HAP-1 (cell line): ENCODE data around the gene CHST1.
A peak's percentile ranks its signal among the peaks of the same experiment; 100 is the strongest.

Experiments used
- DNase-seq, 2 experiments: peaks; one replicate each; pipeline ENCODE4 v3.0.0-alpha.2; 2016 to 2020; ENCODE audit warnings: low spot score in 2 of 2
- H3K27me3 ChIP-seq: fragments of 250-450 bp; sonication (Bioruptor Pico); 2 replicates; pipeline ENCODE4 v1.5.1; 2020; ENCODE audit warnings: low read depth, mild to moderate bottlenecking, moderate library complexity
- H3K36me3 ChIP-seq: fragments of 250-450 bp; sonication (Bioruptor Pico); replicated peaks from 2 replicates; pipeline ENCODE4 v1.5.1; 2020; ENCODE audit warnings: mild to moderate bottlenecking
- H3K4me1 ChIP-seq: fragments of 250-450 bp; sonication (Bioruptor Pico); 2 replicates; pipeline ENCODE4 v1.5.1; 2020; ENCODE audit warnings: mild to moderate bottlenecking
- H3K4me3 ChIP-seq: fragments of 250-450 bp; sonication (Bioruptor Pico); 2 replicates; pipeline ENCODE4 v1.5.1; 2020; ENCODE audit warnings: mild to moderate bottlenecking, moderate library complexity
- H3K9me3 ChIP-seq: fragments of 250-450 bp; sonication (Bioruptor Pico); 2 replicates; pipeline ENCODE4 v1.5.1; 2020; ENCODE audit warnings: mild to moderate bottlenecking, moderate library complexity
- in situ Hi-C: fragments of 300-500 bp; cut with MboI; formaldehyde crosslinking; loops from 3 replicates; pipeline ENCODE4 v1.14.3; 2020; ENCODE audit warnings: low sequenced_read_pairs, inconsistent platforms, mixed read lengths

The CHST1 gene

DNA sequence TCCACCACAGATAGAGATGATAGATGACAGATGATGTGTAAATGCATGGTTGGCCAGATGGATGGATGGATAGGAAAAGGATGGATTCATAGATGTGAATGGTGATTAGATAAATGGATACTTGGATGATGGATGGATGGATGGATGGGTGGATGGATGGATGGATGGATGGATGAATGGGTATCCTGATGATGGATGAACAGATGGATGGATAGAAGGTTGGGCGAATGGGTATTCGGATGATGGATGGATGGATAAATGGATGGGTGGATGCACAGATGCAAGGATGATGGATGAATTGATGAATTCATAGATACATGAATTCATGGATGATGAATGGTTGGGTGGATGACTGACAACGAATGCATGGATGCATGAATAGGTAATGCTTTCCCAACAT, 56.1 kb downstream of the CHST1 start:
- no peaks in the 10 kb centered on the region for H3K9me3 ChIP-seq
- no peaks in the 10 kb centered on the region for H3K36me3 ChIP-seq
- in situ Hi-C loops = no loop called here

DNA sequence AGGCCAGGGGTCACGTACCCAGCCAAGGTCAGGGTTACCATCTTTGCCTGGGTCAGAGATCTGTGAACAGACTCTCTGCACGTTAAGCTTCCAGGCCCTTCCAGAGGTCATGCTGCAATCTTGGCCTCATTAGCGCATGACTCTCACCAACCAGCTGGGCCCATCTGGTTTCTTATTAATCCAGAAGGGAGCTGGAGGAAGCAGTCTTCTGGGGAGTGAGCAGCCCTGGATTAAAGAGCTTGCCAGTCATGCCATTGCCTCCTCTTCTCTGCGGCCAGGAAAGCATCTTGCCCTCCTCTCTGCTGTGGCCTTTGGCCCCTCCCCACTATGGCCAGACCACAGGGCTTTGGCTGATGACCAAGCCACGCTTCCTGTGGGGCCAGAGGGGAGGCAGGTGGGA, 57.4 kb downstream of the CHST1 start:
- H3K27me3 ChIP-seq = peaks cover 7% of the 10 kb centered on the region
- in situ Hi-C loops = no loop called here
- no peak overlapping the region for H3K4me3 ChIP-seq
- no peak for DNase-seq
- H3K36me3 ChIP-seq = no peaks in the 10 kb centered on the region
- H3K9me3 ChIP-seq = no peaks in the 10 kb centered on the region
- H3K4me1 ChIP-seq = no peaks in the 10 kb centered on the region

More for the DNA sequence above, 56.1 kb downstream of the CHST1 start:
- no peak overlapping the region for H3K4me3 ChIP-seq
- no peak for DNase-seq
- H3K4me1 ChIP-seq = no peaks in the 10 kb centered on the region
- H3K27me3 ChIP-seq = peaks cover 7% of the 10 kb centered on the region; the same call in 1 of the 2 replicates

DNA sequence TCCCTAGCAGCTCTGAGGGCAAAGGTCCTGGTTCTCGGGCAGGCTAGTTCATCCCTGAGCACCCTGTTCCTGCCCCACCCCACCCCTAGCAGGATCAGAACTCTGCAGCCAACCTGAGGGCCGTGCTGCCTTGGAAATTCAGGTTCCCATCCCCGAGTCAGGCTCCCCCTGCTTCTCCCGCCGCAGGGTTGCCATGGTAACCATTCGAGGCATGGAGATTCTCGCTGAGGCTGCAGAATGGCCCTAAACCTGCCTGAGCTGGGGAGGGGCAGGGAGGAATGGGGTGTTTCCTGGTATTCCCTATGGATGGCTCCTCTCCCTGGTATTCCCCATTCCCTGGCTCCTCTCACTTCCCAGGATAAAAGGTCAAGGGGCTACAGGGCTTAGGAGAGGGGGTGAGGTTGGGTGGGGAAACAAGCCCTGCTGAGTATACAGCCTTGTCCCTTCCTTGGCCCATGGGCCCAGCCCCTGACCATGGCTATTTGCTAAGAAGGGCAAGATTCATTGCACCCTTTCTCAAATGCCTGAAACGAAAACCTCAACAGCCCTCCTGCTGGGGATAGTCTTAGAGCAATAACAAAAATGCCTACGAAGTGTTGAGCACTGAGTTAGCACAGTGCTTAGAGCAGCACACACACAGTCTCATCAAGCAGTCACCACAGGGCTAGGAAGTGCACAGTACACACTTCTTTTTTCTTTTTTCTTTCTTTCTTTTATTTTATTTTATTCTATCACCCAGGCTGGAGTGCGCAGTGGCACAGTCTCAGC, 58.7 kb downstream of the CHST1 start:
- Histone ChIP-seq H3K4me3 (no peak overlapping the region), H3K9me3 (no peaks in the 10 kb centered on the region), H3K4me1 (no peaks in the 10 kb centered on the region), H3K36me3 (no peaks in the 10 kb centered on the region), H3K27me3 (peaks cover 7% of the 10 kb centered on the region)
- in situ Hi-C loops = no loop called here
- DNase-seq = peak in 1 of 2 experiments; percentile 51

- DNase-seq = no peak
- Histone ChIP-seq H3K9me3 (no peaks in the 10 kb centered on the region), H3K36me3 (no peaks in the 10 kb centered on the region), H3K27me3 (peaks cover 7% of the 10 kb centered on the region), H3K4me1 (no peaks in the 10 kb centered on the region), H3K4me3 (no peak overlapping the region)
- in situ Hi-C loops = no loop called here
Measured at GRCh38 chr11:45605051-45605450, 60.4 kb downstream of the CHST1 start.

DNA sequence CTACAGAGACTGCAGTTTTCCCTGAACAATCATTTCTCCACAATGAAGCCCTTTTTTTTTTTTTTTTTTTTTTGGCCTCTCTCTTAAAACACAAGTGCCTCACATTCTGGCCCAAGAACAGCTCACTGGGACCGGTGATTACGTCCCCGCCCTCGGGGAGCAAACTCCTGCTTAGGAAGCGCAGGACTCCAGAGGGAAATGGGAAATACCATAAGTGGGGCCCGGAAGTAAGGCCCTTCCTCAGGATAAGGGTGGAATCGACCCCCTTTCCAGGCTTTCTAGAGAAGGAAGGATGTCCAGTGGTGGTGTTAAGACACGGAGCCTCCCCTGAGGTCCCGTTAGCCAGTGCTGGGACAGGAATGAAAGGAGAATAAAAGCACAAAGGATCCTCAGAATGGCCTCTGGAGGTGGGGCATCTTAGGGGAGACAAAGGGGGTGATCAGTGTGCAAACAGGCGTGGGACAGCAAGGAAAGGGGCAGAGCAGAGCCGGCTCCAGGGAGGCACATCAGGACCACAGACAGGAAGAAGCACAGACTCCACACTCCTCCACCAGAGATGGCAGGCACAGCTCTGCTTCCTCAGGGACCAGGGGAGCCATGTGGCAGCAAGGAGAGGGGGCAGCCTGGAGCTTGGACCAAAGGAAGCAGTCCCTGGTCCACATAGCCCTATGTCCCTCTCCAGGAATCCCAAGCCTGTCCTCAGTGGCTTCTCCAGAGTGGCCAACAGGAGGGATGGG, 61.3 kb downstream of the CHST1 start:
- H3K27me3 ChIP-seq = peaks cover 7% of the 10 kb centered on the region
- no peak for DNase-seq
- H3K4me1 ChIP-seq = no peaks in the 10 kb centered on the region
- H3K4me3 ChIP-seq = no peak overlapping the region
- no peaks in the 10 kb centered on the region for H3K9me3 ChIP-seq
- in situ Hi-C loops = no loop called here
- H3K36me3 ChIP-seq = no peaks in the 10 kb centered on the region

DNA sequence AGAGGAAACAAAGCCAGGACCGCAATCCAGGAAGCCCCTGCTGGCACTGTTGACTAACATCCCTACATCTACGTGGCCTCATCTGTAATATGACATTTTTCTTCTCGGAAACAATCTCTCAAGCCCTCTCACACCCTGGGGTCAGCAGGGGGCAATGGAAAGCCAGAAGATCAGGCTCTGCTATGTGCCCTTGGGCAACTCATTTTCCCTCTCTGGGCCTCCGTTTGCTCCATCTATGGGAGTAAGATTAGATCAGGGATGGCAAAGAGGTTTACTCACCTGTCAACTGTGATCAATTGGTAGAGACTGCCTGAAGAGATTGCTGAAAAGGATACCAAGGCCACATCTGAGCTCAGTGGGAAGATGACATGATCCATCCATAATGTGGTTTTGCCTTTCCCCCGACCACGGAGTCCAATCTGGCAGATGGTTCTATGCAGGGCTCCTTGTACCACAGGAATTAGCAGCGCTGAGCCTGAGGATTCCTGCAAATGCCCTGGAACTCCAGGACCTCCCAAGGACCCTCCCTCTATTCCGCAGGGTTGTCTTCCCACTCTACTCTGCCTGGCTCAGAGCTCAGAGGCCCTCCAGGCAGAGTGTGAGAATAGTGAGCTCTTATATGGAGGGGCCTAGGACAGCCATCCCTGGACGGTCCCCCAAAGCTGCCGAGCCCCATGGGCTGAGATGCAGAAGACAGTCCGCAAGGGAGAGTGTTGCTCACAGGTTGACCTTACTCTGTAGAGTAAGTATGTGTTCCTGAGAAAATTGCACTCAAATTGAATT, 66.1 kb downstream of the CHST1 start:
- no peak for DNase-seq
- Histone ChIP-seq H3K27me3 (no peaks in the 10 kb centered on the region; the same call in 1 of the 2 replicates), H3K4me3 (no peak overlapping the region), H3K4me1 (no peaks in the 10 kb centered on the region), H3K9me3 (no peaks in the 10 kb centered on the region), H3K36me3 (no peaks in the 10 kb centered on the region)
- in situ Hi-C loops = no loop called here
